PFSK-1 (cell line): Measurements from ENCODE around the gene CNIH2.
A peak's percentile ranks its signal among the peaks of the same experiment; 100 is the strongest.

Source experiments
- POLR2AphosphoS5 ChIP-seq: IDR thresholded peaks from 2 replicates; pipeline ENCODE4 v1.6.1; 2012; ENCODE audit warnings: low read depth, mild to moderate bottlenecking, control low read depth, low read length, moderate library complexity
- REST ChIP-seq, 2 experiments: IDR thresholded peaks; 2 replicates each; pipeline versions ENCODE4 v1.6.1 to v1.8.0; 2011 to 2012; ENCODE audit warnings: low read depth in 2 of 2, low read length in 2 of 2, control low read depth in 1 of 2, inconsistent platforms in 1 of 2, mild to moderate bottlenecking in 1 of 2, moderate library complexity in 1 of 2; ENCODE audit not compliant: insufficient read depth in 1 of 2
- TAF1 ChIP-seq: IDR thresholded peaks from 2 replicates; pipeline ENCODE4 v1.6.1; 2012; ENCODE audit warnings: low read length, control low read depth, borderline replicate concordance; ENCODE audit not compliant: insufficient read depth

- peak; percentile 57 for TF ChIP-seq POLR2AphosphoS5
- no peak for TF ChIP-seq REST (IDR thresholded peaks at IDR 0.05; ENCODE audit: insufficient read depth in 1 of 2, low read depth in 2 of 2, low read length in 2 of 2)
- TF ChIP-seq TAF1, result no peak
Observed at GRCh38 chr11:66277471-66278362, at the start of gene CNIH2.
